HG03064 (cell line): Measurements from ENCODE around the gene MAGEB18.

Experiments
- ATAC-seq: cut with Tn5 transposase; IDR thresholded peaks from one replicate; pipeline ENCODE4 v1.9.1; 2021; ENCODE audit warnings: low read depth; ENCODE audit not compliant: unreplicated experiment

MAGEB18 gene

DNA sequence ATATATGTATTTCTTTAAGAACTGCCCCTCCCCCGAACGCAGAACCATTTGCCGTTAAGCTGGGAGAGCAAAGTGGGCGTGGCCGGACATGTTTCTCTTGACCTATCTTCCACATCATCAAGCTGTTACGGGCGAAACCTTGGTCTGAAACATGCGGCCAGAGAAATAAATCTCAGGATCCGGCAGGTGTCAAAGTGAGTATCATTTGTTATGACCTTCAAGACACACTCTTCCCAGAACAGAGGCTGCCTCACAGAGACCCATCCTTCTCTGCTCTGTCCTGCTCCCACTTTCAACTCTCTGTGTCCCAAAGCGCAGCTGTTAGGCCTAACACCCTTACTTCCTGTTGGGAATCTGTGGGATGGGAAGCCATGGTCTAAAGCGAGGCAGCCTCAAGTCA is at the start of gene MAGEB18:
MAGEB18 (plus strand) TSS at position 70 of the 400 bp plus-strand sequence. CDS start 643 bp downstream, outside the sequence.
- no peak for ATAC-seq

DNA sequence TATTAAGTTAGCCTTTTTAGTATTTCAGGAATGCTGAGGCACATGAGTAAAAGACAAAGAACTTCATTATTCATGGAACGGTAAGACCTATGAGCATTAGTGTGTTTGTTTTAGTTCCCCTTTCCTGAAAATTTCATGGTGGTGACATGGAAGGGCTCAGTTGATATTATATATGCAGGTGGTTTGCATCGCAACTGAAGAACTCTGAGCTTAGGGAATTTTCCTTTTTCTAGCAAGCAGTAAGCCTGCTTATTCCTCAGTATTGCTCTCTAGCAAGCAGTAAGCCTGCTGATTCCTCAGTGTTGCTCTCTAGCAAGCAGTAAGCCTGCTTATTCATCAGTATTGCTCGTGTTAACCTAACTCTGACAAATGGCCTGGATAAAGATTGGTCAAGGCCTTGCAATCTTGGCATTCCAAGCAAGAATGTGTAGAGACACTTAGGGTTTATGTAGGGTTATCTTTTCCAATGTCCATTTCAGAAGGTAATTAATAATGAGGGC is 37.7 kb upstream of the MAGEB18 start:
- ATAC-seq: no peak

DNA sequence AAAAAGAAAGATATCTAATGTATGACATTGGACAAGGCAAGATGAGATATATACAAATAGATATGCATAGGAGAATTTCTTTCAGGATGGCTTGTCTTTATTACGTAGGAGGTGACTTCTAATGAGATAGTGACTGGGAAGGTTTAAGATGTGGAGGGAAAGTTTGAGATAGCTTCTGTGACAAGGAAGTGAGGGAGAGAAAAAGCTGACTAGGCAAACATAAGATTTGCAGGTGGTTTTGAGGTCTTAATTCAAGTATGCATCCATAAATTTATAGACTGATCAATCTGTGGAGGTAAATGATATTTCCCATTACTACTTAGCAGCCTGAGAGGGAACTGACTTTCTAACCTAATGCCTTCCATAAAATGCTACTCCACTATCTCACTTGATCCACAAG is 29.0 kb upstream of the MAGEB18 start:
- ATAC-seq: no peak

DNA sequence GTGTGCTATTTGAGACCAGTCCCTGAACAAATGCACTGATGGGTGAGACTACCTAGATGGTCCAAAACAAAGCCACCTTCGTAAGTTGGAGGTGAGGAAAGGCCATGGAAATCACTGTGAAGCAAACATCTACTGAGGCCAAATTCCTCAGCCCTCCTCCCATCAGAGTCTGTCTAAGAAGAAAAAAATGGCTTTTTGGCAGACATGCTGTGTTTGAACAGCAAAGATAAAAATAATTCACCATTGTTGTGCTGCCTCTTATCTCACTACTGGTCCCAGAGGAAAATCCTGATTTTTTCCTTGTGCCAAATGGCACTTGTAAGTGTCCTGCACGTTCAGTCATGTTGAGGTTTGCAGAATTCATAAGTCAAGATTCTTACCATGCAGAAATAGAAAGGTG is 7.9 kb downstream of the MAGEB18 start:
- no peak for ATAC-seq

DNA sequence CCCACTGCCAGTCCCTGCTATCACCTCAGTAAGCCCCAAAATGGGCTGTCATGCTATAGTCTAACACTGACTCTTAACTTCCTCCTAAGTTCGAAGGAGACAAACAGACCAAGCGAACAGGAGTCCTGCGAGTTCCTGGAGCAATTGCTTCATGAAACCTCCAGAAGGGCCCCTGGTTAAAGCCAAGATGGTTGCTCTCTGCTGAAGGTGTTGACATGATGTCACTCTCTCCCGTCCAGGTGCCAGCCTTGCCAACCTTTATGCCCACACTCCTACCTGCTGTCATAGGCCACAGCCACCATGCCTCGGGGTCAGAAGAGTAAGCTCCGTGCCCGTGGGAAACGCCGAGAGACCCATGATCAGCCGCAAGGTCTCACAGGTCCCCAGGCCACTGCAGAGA is 22.2 kb downstream of the MAGEB18 start, which contains the start of gene MAGEB6B:
MAGEB6B (plus strand) TSS at position 301 of the 400 bp plus-strand sequence; CDS start at position 301, 0 bp downstream.
- ATAC-seq: no peak
